GM18861 (cell line): ENCODE measurements around the gene RLN3.
"Not testable (repeated sequence)": the region's sequence is repeated elsewhere in the genome, so short reads cannot be mapped to it uniquely, and the experiment has no call there.

Experiments
- ATAC-seq: cut with Tn5 transposase; IDR thresholded peaks from one replicate; pipeline ENCODE4 v1.9.1; 2021; ENCODE audit not compliant: unreplicated experiment

The RLN3 gene

GRCh38 chr19:14021474-14021873 lies 6.5 kb upstream of the RLN3 start:
- no peak for ATAC-seq

DNA sequence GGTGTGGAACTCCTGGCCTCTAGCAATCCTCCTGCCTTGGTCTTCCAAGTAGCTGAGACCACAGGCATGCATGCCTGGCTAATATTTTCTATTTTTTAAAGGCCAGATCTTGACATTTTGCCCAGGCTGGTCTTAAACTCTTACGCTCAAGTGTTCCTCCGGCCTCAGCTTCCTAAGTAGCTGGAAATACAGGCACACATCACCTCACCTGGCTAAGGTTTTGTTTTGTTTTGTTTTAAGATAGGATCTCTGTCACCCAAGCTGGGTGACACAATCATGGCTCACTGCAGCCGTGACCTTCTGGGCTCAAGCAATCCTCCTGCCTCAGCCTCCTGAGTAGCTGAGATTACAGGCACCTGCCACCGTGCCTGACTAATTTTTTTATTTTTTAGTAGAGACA lies 5.5 kb upstream of the RLN3 start:
- no peak for ATAC-seq

DNA sequence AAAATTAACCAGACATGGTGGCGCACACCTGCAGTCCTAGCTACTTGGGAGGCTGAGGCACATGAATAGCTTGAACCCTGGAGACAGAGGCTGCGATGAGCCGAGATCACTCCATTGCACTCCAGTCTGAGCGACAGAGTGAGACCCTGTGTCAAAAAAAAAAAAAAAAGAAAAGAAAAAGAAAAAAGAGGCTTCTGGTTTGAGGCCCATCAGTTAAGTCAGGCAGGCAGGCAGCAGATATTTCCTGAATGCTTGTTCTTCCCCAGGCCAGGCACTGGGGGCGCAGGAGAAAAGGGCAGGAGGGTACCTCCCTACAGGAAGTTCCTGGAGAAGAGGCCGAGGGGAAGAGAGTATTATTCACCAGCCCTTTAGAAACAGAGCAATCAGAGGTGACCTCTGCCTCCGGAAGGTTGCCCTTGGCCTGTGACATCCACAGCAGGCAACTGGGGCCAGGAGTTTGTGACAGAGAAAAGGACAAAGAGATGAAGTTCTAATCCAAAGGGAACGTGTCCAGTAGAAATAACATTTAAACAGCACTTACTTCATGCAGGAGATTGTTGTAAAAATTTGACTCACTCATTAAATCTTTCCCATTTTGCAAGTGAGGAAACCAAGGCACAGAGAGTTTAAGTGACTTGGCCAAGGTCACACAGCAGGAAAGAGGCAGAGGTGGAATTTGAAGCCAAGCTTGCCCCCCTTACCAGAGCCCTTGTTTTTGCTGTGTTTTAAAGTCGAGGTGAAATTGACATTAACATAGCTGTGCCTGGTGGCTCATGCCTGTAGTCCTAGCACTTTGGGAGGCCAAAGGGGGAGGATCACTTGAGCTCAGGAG lies 4.3 kb upstream of the RLN3 start:
- no peak for ATAC-seq

GRCh38 chr19:14026652-14027192 lies 1.2 kb upstream of the RLN3 start:
- ATAC-seq, result not testable (repeated sequence)

DNA sequence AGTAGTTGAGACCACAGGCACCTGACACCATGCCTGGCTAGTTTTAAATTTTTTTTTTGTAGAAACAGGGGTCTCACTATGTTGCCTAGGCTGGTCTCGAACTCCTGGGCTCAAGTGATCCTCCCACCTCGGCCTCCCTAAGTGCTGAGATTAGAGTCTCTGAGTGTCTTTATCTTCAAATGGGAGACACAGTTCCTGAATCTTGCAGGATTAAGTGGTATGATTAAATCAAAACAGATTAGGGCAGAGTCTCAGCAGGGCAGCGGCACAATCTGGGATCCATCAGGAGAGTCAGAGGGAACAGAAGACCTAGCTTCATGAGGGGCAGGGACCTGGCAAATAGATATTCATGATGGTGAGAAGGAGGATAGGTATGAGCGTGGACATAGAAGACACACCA lies 953 bp downstream of the RLN3 start:
- ATAC-seq, result no peak

DNA sequence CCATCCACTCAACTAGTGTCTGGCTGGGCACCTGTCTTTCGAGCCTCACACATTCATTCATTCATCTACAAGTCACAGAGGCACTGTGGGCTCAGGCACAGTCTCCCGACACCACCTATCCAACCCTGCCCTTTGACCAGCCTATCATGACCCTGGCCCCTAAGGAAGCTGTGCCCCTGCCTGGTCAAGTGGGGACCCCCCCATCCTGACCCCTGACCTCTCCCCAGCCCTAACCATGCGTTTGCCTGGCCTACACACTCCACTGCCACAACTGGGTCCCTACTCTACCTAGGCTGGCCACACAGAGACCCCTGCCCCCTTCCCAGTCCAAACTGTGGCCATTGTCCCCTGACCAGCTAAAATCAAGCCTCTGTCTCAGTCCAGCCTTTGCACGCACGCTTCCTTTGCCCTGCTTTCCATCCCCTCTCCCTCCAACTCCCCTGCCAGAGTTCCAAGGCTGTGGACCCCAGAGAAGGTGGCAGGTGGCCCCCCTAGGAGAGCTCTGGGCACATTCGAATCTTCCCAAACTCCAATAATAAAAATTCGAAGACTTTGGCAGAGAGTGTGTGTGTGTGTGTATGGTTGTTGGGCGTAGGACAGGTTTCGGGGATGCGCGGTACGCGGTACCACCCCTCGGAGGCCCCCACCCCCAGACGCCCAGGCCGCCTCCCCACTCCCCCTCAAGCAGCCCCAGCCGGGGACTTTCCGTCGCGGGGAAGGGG lies 3.2 kb downstream of the RLN3 start:
- ATAC-seq, result no peak

DNA sequence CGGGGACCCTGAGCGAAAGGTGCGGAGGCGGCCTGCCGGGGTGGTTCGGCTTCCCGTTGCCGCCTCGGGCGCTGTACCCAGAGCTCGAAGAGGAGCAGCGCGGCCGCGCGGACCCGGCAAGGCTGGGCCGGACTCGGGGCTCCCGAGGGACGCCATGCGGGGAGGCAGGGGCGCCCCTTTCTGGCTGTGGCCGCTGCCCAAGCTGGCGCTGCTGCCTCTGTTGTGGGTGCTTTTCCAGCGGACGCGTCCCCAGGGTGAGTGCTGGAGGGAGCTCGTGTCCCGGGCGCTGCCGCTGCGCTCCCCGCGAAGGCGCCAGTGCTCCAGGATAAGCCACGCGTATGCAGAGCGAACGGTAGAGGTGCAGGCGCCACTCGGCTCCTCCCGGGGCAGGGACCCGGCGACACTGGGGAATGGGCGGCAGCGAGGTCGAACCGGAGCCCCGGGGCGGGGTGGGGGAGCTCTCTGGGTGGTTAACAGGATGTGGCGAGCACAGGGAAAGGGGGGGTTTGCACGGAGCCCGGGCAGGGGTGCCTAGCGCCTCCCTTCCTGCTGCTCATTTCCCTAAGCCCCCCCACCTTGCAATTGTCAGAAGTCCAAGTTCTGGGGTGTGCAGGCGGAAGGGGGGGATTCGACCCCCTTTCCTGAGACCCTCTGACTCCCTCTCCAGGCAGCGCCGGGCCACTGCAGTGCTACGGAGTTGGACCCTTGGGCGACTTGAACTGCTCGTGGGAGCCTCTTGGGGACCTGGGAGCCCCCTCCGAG lies 4.0 kb downstream of the RLN3 start, which contains the start of gene IL27RA:
IL27RA (plus strand) TSS at position 44 of the 762 bp plus-strand sequence; CDS start at position 155, 111 bp downstream.
- ATAC-seq, result peak; percentile 52

DNA sequence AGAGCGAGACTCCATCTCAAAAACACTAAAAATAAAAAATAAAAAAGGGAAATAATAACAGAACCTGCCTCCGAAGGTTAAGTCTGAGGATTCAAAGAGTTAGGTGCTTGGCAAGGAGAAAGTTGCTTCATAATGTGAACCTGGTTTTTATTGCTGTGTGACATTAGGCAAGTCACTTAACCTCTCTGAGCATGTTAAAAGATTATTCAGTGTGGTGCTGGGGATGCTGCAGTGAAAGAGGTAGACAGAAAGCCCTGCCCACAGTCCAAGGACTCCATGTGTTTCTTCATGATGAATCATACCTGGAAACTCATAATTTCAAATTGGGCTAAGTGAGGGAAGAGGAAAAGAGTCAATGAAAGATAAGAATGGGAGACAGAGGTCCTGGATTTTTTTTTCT lies 6.0 kb downstream of the RLN3 start:
- no peak for ATAC-seq

GRCh38 chr19:14035159-14035558 lies 7.2 kb downstream of the RLN3 start:
- ATAC-seq, result not testable (repeated sequence)

- ATAC-seq, result no peak
These were observed 7.8 kb downstream of the RLN3 start for GRCh38 chr19:14035706-14036105.

DNA sequence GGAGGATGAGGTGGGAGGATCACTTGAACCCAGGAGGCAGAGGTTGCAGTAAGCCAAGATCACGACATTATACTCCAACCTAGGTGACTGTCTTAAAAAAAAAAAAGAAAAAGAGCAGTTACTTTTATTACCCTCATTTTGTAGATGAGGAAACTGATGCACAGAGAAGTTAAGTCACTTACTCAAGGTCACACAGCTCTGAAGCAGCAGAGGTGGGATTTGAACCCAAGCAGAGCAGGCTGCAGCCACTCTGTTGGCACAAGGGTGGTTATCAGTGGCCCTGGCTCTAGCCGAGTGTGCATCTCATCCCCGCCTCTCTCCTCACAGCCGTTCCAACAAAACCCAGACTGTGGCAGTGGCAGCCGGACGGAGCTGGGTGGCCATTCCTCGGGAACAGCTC lies 11.2 kb downstream of the RLN3 start:
- ATAC-seq, result no peak

GRCh38 chr19:14042659-14043608 lies 15.0 kb downstream of the RLN3 start:
- not testable (repeated sequence) for ATAC-seq

DNA sequence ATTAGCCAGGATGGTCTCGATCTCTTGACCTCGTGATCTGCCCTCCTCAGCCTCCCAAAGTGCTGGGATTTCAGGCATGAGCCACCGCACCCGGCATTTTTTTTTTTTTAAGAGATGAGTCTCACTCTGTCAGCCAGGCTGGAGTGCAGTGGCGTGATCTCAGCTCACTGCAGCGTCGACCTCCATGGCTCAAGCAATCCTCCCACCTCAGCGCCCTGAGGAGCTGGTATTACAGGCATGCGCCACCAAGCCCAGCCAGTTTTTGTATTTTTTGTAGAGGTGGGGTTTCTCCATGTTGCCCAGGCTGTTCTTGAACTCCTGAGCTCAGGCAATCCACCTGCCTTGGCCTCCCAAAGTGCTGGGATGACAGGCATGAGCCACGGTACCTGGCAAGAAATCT lies 19.9 kb downstream of the RLN3 start:
- ATAC-seq, result not testable (repeated sequence)

- ATAC-seq, result no peak
These were observed 20.6 kb downstream of the RLN3 start for GRCh38 chr19:14048443-14049153.

DNA sequence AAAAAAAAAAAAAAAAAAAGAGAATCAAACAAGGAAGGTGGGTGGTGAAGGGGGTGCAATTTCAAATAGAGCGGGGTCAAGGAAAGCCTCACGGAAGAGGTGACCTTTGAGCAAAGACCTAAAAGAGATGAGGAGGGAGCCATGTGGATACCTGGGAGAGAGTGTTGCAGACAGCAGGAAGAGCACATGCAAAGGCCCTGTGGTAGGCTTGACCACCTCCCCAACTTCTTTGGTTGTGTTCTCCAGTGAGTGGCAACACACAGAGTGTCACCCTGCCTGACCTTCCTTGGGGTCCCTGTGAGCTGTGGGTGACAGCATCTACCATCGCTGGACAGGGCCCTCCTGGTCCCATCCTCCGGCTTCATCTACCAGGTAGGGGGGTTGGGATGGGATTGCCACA lies 22.6 kb downstream of the RLN3 start:
- ATAC-seq, result no peak

- not testable (repeated sequence) for ATAC-seq
These were observed 23.0 kb downstream of the RLN3 start for GRCh38 chr19:14050961-14051360.

DNA sequence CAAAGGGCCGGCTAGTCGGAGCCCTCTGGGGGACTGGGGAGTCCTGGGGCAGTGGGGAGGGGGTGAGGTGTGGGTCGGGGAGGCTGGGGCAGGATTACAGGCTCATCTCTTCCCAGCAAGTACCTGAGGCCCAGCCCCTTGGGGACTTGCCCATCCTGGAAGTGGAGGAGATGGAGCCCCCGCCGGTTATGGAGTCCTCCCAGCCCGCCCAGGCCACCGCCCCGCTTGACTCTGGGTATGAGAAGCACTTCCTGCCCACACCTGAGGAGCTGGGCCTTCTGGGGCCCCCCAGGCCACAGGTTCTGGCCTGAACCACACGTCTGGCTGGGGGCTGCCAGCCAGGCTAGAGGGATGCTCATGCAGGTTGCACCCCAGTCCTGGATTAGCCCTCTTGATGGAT lies 24.0 kb downstream of the RLN3 start:
- ATAC-seq, result no peak

- no peak for ATAC-seq
These were observed 24.5 kb downstream of the RLN3 start for GRCh38 chr19:14052470-14052869.

- ATAC-seq, result no peak
These were observed 25.1 kb downstream of the RLN3 start for GRCh38 chr19:14053032-14053431.
